MCF 10A (cell line): ENCODE results near the gene SEMA5A. TPM values are rescaled to one million over a fixed set of nuclear protein-coding genes. Genes with fewer than 3 reads are reported as not detected.

Source experiments
- BruUV-seq: library from RNA; stranded (reverse); fragments of 400-500 nt; replicated peaks from 2 replicates; lab custom pipeline; 2021; lab: Mats Ljungman, UMichigan
- CTCF ChIA-PET: fragments of 300-600 bp; sonication (Branson Sonifier 250); formaldehyde crosslinking; extraction: SDS; loops from one replicate; lab custom pipeline; 2021; ENCODE audit warnings: antibody characterized with exemption, inconsistent platforms; lab: Yijun Ruan, JAX
- POLR2A ChIA-PET: fragments of 300-600, 350-650 bp; sonication (Branson Sonifier 250); formaldehyde crosslinking; extraction: SDS; loops from one replicate; lab custom pipeline; 2020; ENCODE audit warnings: antibody characterized with exemption, inconsistent platforms; lab: Yijun Ruan, JAX
- DNase-seq: peaks from one replicate; pipeline ENCODE4 v3.0.0-alpha.2; 2018; ENCODE audit not compliant: unreplicated experiment
- H3K27ac Mint-ChIP-seq: one replicate; pipeline ENCODE4 v1.8.0; 2022; ENCODE audit warnings: mild to moderate bottlenecking, low read depth, mixed read lengths; ENCODE audit not compliant: unreplicated experiment
- H3K27me3 Mint-ChIP-seq: one replicate; pipeline ENCODE4 v1.8.0; 2022; ENCODE audit warnings: mixed read lengths; ENCODE audit not compliant: insufficient read depth, unreplicated experiment
- H3K36me3 Mint-ChIP-seq: one replicate; pipeline ENCODE4 v1.8.0; 2022; ENCODE audit warnings: mild to moderate bottlenecking, moderate library complexity, mixed read lengths; ENCODE audit not compliant: insufficient read depth, unreplicated experiment
- H3K4me1 Mint-ChIP-seq: one replicate; pipeline ENCODE4 v1.8.0; 2022; ENCODE audit warnings: mixed read lengths; ENCODE audit not compliant: insufficient read depth, unreplicated experiment
- H3K4me3 Mint-ChIP-seq: one replicate; pipeline ENCODE4 v1.8.0; 2022; ENCODE audit warnings: mild to moderate bottlenecking, moderate library complexity, mixed read lengths; ENCODE audit not compliant: unreplicated experiment
- H3K9me3 Mint-ChIP-seq: one replicate; pipeline ENCODE4 v1.8.0; 2022; ENCODE audit warnings: mixed read lengths; ENCODE audit not compliant: unreplicated experiment
- intact Hi-C: fragments of 100-400 bp; cut with micrococcal nuclease; formaldehyde crosslinking; loops from 2 replicates; pipeline ENCODE4 v1.14.1; 2022
- total RNA-seq: library from RNA; stranded (reverse); gene quantifications from 2 replicates; pipeline ENCODE4 v1.2.3, GENCODE V29; 2022
- TF ChIP-seq, protein P1 (sequence below): fragments of 200-600 bp; IDR thresholded peaks from one replicate; pipeline ENCODE4 v1.8.0; 2022; ENCODE audit warnings: antibody characterized with exemption, mild to moderate bottlenecking; ENCODE audit not compliant: unreplicated experiment

SEMA5A gene
- total RNA-seq, 1 experiment from 2014 or later = 1.2 TPM

DNA sequence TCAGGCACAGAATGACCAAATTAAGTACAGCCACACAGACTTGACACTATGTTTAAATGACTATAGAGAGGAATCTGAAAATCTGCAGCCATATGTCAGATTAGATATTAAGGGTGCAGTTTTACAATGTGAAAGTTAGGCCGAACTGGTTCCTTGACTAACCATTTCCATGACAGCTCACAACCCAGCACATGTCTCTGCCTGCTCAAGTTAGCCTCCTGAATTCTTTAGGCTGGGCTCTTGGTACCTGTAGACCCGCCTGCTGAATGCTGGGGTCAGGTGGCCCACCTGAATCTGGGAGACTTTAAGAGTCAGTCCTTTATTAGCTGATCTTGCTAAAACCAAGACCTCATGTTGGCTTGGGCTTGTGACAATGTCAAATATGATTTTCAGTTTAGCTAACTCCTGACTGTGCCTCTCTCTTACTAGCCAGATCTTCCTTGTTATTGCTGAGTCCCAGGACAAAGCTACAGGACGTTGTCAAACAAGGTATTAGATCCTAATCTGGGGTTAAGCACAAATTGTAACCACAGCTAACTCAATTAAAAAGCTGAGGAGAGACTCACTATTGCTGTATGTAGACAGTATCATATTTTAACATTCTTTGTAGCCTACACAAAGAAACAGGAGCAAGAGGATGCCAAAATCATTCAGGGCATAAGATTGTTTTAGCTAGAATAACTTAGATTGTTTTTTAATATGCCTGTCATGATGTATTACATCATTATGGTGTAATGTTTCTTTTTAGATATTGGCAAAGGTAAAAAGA lies 490.9 kb downstream of the SEMA5A start:
- no peak for DNase-seq
- ChIA-PET CTCF (interaction anchor here (0.5 to 0.7 kb wide), 3 partner anchors 70 to 1640 kb away, joined by 3 read pairs; no protein-coding TSS in a partner anchor), POLR2A (interaction anchor here (0.8 to 2.1 kb wide), 2 partner anchors 57 to 148 kb away, joined by 3 to 6 read pairs; no protein-coding TSS in a partner anchor)
- H3K4me1 Mint-ChIP-seq = peaks cover 2% of the 10 kb centered on the region
- H3K27me3 Mint-ChIP-seq = no peaks in the 10 kb centered on the region
- H3K4me3 Mint-ChIP-seq = no peak overlapping the region
- intact Hi-C loops = no loop called here
- H3K36me3 Mint-ChIP-seq = no peaks in the 10 kb centered on the region
- no TSS peak for BruUV-seq
- no peaks in the 10 kb centered on the region for H3K9me3 Mint-ChIP-seq
- TF ChIP-seq, protein P1, sequence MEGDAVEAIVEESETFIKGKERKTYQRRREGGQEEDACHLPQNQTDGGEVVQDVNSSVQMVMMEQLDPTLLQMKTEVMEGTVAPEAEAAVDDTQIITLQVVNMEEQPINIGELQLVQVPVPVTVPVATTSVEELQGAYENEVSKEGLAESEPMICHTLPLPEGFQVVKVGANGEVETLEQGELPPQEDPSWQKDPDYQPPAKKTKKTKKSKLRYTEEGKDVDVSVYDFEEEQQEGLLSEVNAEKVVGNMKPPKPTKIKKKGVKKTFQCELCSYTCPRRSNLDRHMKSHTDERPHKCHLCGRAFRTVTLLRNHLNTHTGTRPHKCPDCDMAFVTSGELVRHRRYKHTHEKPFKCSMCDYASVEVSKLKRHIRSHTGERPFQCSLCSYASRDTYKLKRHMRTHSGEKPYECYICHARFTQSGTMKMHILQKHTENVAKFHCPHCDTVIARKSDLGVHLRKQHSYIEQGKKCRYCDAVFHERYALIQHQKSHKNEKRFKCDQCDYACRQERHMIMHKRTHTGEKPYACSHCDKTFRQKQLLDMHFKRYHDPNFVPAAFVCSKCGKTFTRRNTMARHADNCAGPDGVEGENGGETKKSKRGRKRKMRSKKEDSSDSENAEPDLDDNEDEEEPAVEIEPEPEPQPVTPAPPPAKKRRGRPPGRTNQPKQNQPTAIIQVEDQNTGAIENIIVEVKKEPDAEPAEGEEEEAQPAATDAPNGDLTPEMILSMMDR = no peak
- no peak overlapping the region for H3K27ac Mint-ChIP-seq

DNA sequence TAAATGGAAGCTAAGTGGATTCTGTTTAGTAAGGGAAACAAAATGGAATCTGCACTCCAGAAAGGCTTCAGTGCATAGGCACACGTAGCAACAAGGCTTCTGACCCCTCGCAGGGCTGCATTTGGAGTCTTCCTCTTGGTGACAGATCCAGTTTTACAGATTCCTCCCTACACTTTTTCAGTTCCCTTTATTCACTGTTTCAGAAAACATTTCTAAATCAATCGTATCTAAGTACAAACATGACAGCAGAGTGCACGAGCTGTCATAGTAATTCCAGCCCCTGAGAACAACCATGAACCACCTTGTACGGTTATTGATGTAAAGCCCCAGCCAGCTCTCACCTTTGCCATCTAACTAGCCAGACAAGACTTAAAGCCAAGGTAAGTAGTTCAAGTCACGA lies 491.6 kb downstream of the SEMA5A start:
- TF ChIP-seq, protein P1 = no peak
- H3K36me3 Mint-ChIP-seq = no peaks in the 10 kb centered on the region
- H3K4me3 Mint-ChIP-seq = no peak overlapping the region
- ChIA-PET CTCF (interaction anchor here (0.5 to 0.7 kb wide), 4 partner anchors 70 to 1641 kb away, joined by 3 read pairs; no protein-coding TSS in a partner anchor), POLR2A (interaction anchor here (2.1 kb wide), 1 partner anchor 147 kb away, joined by 6 read pairs; no protein-coding TSS in a partner anchor)
- H3K27me3 Mint-ChIP-seq = no peaks in the 10 kb centered on the region
- H3K4me1 Mint-ChIP-seq = no peaks in the 10 kb centered on the region
- no peak for DNase-seq
- H3K9me3 Mint-ChIP-seq = no peaks in the 10 kb centered on the region
- intact Hi-C loops = no loop called here
- no peak overlapping the region for H3K27ac Mint-ChIP-seq
- no TSS peak for BruUV-seq

DNA sequence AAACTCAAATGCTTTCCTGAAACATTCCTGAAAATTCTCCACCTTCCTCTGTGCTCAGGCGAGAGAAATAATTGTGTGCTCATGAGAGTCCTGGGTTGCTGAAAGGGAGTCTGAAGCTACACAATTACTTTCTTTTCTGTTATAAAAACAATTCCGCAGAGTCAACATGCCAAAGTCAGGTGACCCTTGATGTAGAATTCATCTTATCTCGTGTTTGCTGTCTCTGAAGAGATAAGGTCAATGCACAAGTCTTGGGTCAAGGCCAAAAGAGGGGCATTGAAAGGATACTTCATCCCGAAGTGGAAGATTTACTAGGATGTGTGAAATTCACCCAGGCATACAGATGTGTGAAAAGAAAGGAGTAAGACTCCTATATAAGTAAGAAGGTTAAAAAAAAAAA lies 493.5 kb downstream of the SEMA5A start:
- no peak for DNase-seq
- Mint-ChIP-seq H3K4me1 (no peaks in the 10 kb centered on the region), H3K36me3 (no peaks in the 10 kb centered on the region), H3K27ac (no peak overlapping the region), H3K9me3 (no peaks in the 10 kb centered on the region), H3K4me3 (no peak overlapping the region), H3K27me3 (no peaks in the 10 kb centered on the region)
- no TSS peak for BruUV-seq
- TF ChIP-seq, protein P1 = no peak
- intact Hi-C loops = no loop called here
- ChIA-PET POLR2A (interaction anchor here (1.1 kb wide), 1 partner anchor 9 kb away, joined by 3 read pairs; no protein-coding TSS in a partner anchor), CTCF (interaction anchor here (0.7 kb wide), 1 partner anchor 900 kb away, joined by 3 read pairs; no protein-coding TSS in a partner anchor)

DNA sequence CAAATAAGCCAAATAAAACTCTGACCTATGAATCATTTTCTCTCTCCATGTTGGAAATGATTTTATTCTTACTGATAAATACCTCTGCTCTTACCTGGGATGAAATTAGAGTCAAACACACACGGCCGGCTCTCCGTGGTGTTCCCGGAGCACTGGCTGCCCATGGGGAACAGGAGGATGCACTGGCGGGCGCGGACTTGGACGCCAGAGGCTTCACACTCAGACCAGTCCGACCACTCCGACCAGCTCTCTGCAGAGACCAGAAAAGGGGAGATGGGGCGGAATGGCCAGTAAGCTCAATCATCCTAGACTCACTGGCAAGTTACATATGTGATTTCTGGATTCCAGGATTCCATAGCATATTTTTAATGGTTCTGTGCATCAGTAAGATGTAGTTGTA lies 494.1 kb downstream of the SEMA5A start:
- H3K36me3 Mint-ChIP-seq = no peaks in the 10 kb centered on the region

More for the DNA sequence above, 494.1 kb downstream of the SEMA5A start:
- no peak for DNase-seq
- POLR2A ChIA-PET = interaction anchor here (1.1 kb wide), 1 partner anchor 8 kb away, joined by 3 read pairs; no protein-coding TSS in a partner anchor
- CTCF ChIA-PET = interaction anchor here (0.6 kb wide), 1 partner anchor 71 kb away, joined by 3 read pairs; no protein-coding TSS in a partner anchor
- Mint-ChIP-seq H3K4me3 (no peak overlapping the region), H3K4me1 (peaks cover 3% of the 10 kb centered on the region), H3K27me3 (no peaks in the 10 kb centered on the region), H3K27ac (no peak overlapping the region), H3K9me3 (no peaks in the 10 kb centered on the region)
- TF ChIP-seq, protein P1 = no peak
- no TSS peak for BruUV-seq
- intact Hi-C loops = no loop called here
